Measurements from ENCODE around the gene MAD1L1.

MAD1L1 gene

GRCh38 chr7:1781369-1781768, 451.4 kb downstream of the MAD1L1 start:
- H3K4me3 ChIP-seq (ENCODE audit: low read depth, low read length): no peak overlapping the region
- no peak overlapping the region for H3K27ac ChIP-seq (ENCODE audit: extremely low read depth, low read depth, low read length)
- CTCF ChIA-PET: interaction anchor here (0.6 kb wide), 1 partner anchor 466 kb away, joined by 4 read pairs; no protein-coding TSS in a partner anchor
- no peaks in the 10 kb centered on the region for H3K4me1 ChIP-seq (ENCODE audit: control insufficient read depth, insufficient read depth, low read length)
- H3K9me3 ChIP-seq (ENCODE audit: control insufficient read depth, insufficient read depth, low read depth, low read length): no peaks in the 10 kb centered on the region; the same call in 1 of the 2 replicates
- no peaks in the 10 kb centered on the region for H3K36me3 ChIP-seq (ENCODE audit: control insufficient read depth in 2 of 2, insufficient read depth in 1 of 2, low read length in 2 of 2)
- TF ChIP-seq ZNF548 (tag by site-specific recombination; IDR thresholded peaks at IDR 0.05) (no peak), ZNF660 (tag by site-specific recombination; IDR thresholded peaks at IDR 0.05) (no peak), ZNF776 (tag by site-specific recombination; IDR thresholded peaks at IDR 0.05; ENCODE audit: borderline replicate concordance) (no peak), ZNF48 (tag by site-specific recombination; IDR thresholded peaks at IDR 0.05) (no peak), ELK4 (IDR thresholded peaks at IDR 0.05; ENCODE audit: borderline replicate concordance, low read depth, low read length) (no peak), ZBTB26 (tag by site-specific recombination; optimal IDR thresholded peaks at IDR 0.05) (no peak), ZNF510 (tag by site-specific recombination; IDR thresholded peaks at IDR 0.05; ENCODE audit: insufficient replicate concordance) (no peak), ZNF639 (tag by site-specific recombination; IDR thresholded peaks at IDR 0.05) (no peak), ZXDB (tag by site-specific recombination; IDR thresholded peaks at IDR 0.05) (no peak), ZNF558 (tag by site-specific recombination; IDR thresholded peaks at IDR 0.05) (no peak), ZNF280D (tag by site-specific recombination; IDR thresholded peaks at IDR 0.05) (no peak), ZNF132 (tag by site-specific recombination; IDR thresholded peaks at IDR 0.05; ENCODE audit: borderline replicate concordance) (no peak), SP7 (tag by site-specific recombination; IDR thresholded peaks at IDR 0.05) (no peak), ZSCAN18 (tag by site-specific recombination; IDR thresholded peaks at IDR 0.05) (no peak), ZNF112 (tag by site-specific recombination; IDR thresholded peaks at IDR 0.05) (no peak), ZNF23 (tag by site-specific recombination; IDR thresholded peaks at IDR 0.05; ENCODE audit: borderline replicate concordance) (no peak), ZNF529 (tag by site-specific recombination; IDR thresholded peaks at IDR 0.05; ENCODE audit: insufficient replicate concordance) (no peak)
- POLR2A ChIA-PET: no interaction called here

- H3K27ac ChIP-seq (ENCODE audit: extremely low read depth, low read depth, low read length): no peak overlapping the region
- no peak overlapping the region for H3K4me3 ChIP-seq (ENCODE audit: low read depth, low read length)
- H3K9me3 ChIP-seq (ENCODE audit: control insufficient read depth, insufficient read depth, low read depth, low read length): no peaks in the 10 kb centered on the region
- no peak for TF ChIP-seq ZNF701 (tag by site-specific recombination; IDR thresholded peaks at IDR 0.05)
- ChIA-PET POLR2A (no interaction called here), CTCF (no interaction called here)
- H3K36me3 ChIP-seq (ENCODE audit: control insufficient read depth in 2 of 2, insufficient read depth in 1 of 2, low read length in 2 of 2): no peaks in the 10 kb centered on the region
- H3K4me1 ChIP-seq (ENCODE audit: control insufficient read depth, insufficient read depth, low read length): no peaks in the 10 kb centered on the region
Observed at GRCh38 chr7:1779445-1779844, 453.3 kb downstream of the MAD1L1 start.

Data from HEK293 (cell line).